Right forelimb (tissue), 1 donor: ENCODE results near the gene ARHGEF3.
A peak's percentile ranks its signal among the peaks of the same experiment; 100 is the strongest.
"Not testable (repeated sequence)": the region's sequence is repeated elsewhere in the genome, so short reads cannot be mapped to it uniquely, and the experiment has no call there.

ENCODE experiments used
- DNase-seq: peaks from one replicate; pipeline ENCODE4 v3.0.0-alpha.2; 2018

The ARHGEF3 gene

GRCh38 chr3:56720849-56721248 is 80.9 kb downstream of the ARHGEF3 start:
- DNase-seq: no peak

GRCh38 chr3:56718809-56719208 is 82.9 kb downstream of the ARHGEF3 start:
- not testable (repeated sequence) for DNase-seq

GRCh38 chr3:56711344-56711743 is 90.4 kb downstream of the ARHGEF3 start:
- DNase-seq: no peak

DNA sequence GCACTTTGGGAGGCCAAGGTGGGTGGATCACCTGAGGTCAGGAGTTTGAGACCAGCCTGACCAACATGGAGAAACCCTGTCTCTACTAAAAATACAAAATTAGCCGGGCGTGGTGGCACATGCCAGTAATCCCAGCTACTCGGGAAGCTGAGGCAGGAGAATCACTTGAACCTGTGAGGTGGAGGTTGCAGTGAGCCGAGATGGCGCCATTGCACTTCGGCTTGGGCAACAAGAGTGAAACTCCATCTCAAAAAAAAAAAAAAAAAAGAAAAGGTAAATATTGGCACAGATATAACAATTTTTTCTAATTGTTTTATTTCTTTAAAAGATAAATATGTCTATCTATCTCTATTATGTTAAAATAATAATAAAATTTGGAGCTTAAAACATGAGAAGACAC is 94.3 kb downstream of the ARHGEF3 start:
- DNase-seq: not testable (repeated sequence)

- no peak for DNase-seq
Measured at GRCh38 chr3:56706629-56707028, 95.1 kb downstream of the ARHGEF3 start.

- no peak for DNase-seq
Measured at GRCh38 chr3:56704706-56705105, 97.0 kb downstream of the ARHGEF3 start.

DNA sequence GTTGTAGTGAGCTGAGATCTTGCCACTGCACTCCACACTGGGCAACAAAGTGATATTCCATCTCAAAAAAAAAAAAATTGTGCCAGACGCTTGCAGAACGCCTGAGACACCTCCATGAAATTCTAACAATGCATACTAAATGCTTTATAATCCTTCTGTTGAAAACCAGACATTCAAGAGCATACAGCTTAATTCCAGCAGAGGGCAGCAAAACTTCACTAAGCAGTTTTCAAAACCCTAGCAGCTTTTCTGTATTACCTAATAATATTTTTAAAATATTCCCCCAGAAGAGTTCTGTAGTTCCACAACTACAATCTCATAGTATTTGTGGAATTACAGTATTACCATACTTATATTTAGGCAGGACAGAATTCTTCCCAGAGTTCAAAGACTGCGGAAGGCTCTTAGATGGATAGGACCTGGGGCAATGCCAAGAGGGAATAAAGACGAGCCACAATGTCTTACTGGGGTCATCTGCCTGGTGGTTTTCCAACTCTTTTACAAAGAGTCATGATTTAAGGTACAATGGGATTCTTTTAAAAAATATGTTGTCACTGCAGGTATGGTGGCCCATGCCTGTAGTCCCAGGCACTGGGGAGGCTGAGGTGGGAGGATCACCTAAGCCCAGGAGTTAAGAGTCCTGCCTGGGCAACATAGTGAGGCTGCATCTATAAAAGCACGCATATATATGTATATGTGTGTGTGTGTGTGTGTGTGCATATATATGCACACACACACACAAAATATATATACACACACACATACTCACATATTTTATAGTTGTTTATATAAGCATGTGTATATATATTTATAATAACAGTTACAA is 99.0 kb downstream of the ARHGEF3 start:
- DNase-seq: peak; percentile 61

GRCh38 chr3:56700151-56700550 is 101.6 kb downstream of the ARHGEF3 start:
- DNase-seq: no peak

- no peak for DNase-seq
Measured at GRCh38 chr3:56694867-56695683, 106.7 kb downstream of the ARHGEF3 start.

DNA sequence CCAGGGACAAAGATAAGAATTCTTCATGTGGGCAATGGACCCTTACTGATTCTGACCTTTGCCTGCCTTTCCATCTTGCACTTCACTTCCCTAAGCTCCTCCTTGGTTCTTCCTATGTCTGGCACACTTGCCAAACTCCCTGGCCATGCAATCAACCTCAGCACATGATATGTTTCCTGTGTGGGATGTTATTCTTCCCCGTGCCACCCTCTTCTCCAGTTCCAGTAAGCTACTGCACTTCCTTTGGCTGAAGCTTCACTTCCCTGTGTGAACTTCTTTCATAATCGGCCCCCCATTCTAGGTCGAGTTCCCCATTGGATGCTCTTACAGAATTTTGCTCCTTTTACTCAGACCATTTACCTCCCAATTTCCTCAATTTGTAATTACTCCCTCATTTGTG is 108.0 kb downstream of the ARHGEF3 start:
- no peak for DNase-seq

DNA sequence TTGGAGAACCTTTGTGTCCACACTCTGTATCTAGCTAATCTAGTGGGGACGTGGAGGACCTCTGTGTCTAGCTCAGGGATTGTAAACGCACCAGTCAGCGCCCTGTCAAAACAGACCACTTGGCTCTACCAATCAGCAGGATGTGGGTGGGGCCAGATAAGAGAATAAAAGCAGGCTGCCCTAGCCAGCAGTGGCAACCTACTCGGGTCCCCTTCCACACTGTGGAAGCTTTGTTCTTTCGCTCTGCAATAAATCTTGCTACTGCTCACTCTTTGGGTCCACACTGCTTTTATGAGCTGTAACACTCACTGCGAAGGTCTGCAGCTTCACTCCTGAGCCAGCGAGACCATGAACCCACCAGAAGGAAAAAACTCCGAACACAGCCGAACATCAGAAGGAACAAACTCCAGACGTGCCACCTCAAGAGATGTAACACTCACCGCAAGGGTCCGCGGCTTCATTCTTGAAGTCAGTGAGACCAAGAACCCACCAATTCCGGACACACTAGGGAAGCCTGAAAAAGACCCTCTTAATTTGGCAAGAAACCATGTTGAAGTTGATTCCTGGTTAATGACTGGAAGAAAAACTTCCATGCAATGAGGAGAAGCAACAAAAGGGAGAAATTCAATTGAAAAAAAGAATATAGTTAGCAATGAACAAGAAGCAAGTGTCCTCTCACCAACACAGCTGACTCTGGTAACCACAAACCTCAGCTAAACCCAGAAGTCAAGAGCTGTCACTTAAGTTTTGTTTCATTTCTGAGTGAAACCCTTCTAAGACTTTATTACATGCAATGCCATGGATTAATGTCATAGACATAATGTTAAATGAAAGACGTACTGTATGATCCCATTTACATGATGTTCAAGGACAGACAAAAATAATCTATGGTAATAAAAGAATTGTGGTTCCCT is 109.0 kb downstream of the ARHGEF3 start:
- DNase-seq: not testable (repeated sequence)

DNA sequence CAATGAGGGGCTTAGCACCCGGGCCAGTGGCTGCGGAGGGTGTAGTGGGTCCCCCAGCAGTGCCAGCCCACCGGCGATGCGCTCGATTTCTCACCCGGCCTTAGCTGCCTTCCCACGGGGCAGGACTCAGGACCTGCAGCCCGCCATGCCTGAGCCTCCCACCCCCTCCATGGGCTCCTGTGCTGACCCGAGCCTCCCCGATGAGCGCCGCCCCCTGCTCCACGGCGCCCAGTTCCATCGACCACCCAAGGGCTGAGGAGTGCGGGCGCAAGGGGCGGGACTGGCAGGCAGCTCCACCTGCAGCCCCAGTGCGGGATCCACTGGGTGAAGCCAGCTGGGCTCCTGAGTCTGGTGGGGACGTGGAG is 109.8 kb downstream of the ARHGEF3 start:
- not testable (repeated sequence) for DNase-seq

DNA sequence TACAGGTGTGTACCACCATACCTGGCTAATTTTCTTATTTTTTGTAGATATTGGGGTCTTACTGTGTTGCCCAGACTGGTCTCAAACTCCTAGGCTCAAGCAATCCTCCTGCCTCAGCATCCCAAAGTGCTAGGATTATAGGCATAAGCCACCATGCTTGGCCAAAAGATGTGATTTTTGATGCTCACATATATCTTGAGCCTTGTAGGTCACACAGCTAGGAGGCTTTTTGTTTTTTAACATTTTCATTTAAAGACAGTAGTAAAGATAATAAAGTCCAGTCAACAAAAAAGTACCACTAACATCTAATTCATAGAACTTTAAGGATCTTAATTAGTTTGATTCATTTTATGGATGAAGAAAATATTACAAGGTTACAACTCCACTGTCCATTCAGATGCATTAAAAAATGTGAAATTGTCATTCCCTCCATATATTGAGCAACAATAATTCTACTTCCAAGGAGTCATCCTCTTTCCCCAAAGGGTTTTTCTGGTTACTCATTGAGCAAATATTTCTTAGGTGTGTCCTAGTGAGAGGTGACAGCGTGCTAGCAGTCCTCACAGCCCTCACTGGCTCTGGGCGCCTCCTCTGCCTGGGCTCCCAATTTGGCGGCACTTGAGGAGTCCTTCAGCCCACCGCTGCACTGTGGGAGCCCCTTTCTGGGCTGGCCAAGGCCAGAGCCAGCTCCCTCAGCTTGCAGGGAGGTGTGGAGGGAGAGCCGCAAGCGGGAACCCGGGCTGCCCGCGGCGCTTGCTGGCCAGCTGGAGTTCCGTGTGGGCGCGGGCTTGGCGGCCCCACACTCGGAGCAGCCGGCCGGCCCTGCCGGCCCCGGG is 110.4 kb downstream of the ARHGEF3 start:
- DNase-seq: no peak

DNA sequence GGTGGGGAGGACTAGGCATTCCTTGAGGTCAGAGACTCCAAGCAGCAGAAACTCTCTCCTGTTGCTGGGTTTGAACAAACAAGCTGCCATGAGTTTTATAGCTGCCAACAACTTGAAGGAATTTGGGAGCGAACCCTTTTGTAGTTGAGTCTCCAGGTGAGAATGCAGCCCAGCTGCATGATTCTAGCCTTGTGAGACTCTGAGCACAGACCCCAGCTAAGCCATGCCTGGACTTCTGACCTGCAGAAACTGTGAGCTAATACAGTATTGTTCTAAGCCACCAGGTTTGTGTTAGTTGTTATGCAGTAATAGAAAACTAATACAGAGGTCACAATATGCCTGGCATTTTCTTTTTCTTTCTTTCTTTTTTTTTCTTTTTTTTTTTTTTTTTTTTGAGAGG is 112.4 kb downstream of the ARHGEF3 start:
- DNase-seq: no peak

DNA sequence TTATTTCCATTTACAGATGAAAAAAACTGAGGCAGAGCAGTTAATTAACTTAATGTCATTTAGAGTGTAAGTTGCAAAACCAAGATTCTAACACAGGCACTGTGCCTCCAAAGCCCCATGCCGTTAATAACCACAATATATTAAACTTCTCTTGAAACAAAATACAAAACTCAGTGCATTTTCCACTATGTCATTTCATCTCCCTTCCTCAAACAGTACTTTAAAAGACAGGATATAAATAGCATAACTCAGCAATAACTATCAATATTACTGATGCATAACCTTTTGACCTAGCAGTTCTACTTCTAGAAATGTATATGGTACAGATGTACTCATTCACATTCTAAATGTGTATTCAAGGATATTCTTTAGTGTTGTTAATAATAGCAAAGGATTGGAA is 113.6 kb downstream of the ARHGEF3 start:
- no peak for DNase-seq

- DNase-seq: no peak
Measured at GRCh38 chr3:56684029-56684428, 117.7 kb downstream of the ARHGEF3 start.

- DNase-seq: peak; percentile 89
Measured at GRCh38 chr3:56683122-56683817, 118.5 kb downstream of the ARHGEF3 start, which contains the start of gene TASOR. Gene TASOR, minus strand, starts transcription at chr3:56683265. Its CDS starts 259 bp downstream, at chr3:56683006.

DNA sequence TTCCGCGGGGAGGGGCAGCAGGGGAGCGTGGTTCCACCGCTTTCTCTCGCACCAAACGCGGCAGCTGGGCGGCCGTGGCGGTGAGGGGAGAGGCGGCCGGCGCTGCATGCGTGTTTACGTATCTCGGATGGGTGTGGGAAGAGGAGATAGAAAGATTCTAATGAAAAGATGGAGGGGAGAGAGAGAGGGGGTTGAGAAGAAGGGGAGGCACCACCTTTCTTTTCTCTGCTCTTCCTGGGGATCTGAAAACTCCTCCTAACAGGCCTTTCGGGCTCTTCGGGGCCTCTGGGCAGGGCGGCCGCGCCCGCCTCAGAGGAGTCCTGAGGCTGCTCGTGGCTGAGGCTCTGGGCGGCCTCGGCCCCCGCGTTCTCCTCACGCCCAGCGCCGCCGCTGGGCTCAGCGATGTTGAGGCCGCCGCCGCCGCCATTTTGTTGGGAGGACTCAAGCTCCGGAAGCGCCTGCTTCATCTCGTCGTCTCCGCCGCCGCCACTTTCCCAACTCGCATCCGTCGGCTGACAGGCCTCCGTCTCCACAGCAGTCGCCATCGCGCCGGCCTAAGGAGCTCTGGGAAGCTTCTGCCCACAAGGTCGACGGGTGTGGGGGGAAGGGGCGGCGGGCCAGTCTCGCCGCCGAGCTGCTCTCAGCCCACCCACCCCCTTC is 119.2 kb downstream of the ARHGEF3 start:
- peak; percentile 88 for DNase-seq

DNA sequence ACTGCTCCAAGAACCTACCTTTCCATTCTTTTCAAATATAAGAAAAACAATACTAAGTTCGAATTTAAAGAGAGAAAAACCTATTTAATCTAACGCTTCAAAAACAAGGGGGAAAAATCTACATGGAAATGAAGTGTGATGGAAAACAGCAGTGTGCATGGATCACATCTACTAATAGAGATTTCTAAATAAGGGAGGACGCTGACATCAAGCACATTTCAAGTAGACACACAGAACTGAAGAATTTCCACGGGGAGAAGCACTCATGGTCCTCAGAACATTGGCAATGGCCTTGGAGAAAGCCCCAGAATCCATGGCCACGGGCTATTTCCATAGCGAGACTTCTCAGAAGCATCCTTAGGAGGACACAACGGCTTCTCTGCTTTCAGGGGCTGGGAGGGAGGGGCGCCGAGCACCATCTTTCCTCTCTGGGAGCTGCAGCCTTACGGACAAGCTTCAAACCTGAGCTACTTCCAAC is 119.7 kb downstream of the ARHGEF3 start:
- DNase-seq: no peak

DNA sequence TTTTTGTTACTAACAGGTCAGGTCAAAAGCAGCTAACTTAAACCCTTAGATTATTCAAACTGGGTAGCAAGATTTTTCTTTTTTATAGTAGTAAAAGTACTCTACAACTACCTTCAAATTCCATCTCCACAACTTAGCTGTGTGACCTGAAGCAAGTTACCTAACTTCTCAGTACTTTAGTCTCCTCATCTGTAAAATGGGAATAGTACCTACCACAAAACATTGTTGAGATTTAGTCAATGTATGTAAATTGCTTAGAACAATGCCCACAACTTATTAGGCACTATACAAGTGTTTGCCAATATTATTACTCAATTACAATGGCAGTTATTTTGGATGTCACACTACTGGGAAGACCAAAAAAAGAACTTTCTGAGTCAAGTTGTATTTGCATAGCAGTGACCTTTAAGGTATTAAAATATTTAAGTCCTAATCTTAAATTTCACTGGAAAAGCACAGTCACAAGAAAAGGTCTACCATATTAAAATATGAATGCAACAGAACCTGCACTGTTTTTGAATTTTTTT is 121.6 kb downstream of the ARHGEF3 start:
- DNase-seq: no peak
